ENCODE results near the gene BICRAL.
"Not testable (repeated sequence)": the region's sequence is repeated elsewhere in the genome, so short reads cannot be mapped to it uniquely, and the experiment has no call there.

Gene BICRAL

DNA sequence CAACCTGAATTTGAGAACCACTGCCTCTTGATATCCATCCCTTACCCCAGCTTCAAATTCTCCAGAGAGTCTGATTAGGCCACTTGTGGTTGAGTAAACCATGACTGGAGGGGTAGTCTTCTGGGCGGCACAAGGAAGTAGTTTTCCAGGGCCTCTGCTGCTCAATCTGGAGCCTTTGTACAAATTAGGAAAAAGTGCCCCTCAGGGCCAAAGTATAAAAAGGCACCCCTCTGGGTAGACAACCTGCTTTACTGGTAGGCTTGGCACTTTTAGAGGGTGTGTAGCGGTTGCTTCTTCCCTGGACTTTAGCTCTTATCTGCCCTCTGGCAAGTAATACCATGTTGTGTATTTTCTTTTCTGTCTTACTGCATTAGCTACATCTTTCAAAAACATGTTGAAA lies 64.7 kb downstream of the BICRAL start:
- no peak for DNase-seq (ENCODE audit: low read depth)

DNA sequence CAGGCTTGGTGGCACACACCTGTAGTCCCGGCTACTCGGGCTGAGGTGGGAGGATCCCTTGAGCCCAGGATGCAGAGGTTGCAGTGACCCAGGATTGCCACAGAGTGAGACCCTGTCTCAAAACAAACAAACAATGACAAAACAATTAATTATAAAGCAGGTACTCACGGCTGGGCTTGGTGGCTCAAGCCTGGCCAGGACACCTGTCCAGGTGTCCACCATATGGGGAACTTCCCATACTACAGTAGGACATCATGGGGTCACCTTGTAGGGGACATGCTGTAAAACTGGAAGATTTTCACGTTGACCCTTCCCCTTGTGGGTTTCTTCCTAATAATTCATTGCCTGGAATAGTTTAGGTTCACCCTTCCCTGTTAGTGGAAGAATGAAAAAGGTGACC lies 66.8 kb downstream of the BICRAL start:
- DNase-seq (ENCODE audit: low read depth): no peak

- DNase-seq (ENCODE audit: low read depth): no peak
Observed at GRCh38 chr6:42851599-42851998, 69.7 kb downstream of the BICRAL start.

DNA sequence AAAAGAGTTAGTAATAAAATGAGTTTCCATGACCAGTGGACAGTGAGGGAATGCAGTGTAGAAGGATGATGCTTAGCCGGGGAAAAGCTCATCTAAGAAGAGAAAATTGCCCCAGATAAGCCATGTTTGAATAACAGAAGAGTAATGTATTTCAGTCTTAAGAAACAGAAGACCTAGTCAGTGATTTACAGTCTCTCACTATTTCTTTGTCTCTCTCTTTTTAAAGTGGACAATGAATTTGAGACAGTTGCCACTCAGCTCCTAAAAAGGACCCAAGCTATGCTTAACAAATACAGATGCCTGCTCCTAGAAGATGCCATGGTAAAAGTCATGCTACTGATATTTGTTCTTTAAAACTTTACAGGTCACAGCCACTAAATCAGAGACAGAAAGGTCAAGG lies 78.2 kb downstream of the BICRAL start:
- no peak for DNase-seq (ENCODE audit: low read depth)

DNA sequence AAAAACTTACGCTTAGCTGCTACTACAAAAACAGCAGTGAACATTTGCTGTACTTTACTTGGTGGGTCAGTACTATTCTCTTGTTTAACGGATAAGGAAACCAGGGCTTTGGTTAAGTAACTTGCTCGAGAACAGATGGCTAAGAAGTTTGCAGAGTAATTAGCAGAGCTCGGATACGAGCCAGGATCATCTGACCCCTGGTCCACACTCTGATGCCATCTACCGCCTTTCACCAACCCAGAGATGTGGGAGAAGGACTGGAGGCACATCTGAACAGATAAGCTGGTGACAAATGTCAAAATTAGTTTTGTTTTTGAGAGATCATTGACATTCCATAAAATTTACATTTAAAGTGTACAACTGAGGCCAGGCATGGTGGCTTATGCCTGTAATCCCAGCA lies 78.6 kb downstream of the BICRAL start:
- DNase-seq (ENCODE audit: low read depth): no peak

- DNase-seq (ENCODE audit: low read depth): no peak
Observed at GRCh38 chr6:42864602-42865001, 82.8 kb downstream of the BICRAL start.

- no peak for DNase-seq (ENCODE audit: low read depth)
Observed at GRCh38 chr6:42870145-42870936, 88.5 kb downstream of the BICRAL start.

DNA sequence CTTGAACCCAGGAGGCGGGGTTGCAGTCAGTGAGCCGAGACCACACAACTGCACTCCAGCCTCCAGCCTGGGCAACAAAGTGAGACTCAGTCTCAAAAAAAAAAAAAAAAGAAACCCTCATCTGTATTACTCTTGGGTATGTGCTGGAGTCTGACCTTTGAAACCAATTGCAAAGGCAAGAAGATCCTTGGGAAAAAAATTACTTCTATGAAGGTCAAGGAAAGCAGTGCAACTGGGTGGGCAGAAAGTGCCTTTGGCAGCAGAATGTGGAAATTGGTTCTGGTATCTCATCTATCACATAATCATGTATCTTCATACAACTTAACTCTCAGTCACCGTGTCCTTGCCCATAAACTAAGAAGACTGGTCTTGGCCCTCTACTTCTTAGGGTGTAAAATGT lies 89.9 kb downstream of the BICRAL start:
- no peak for DNase-seq (ENCODE audit: low read depth)

DNA sequence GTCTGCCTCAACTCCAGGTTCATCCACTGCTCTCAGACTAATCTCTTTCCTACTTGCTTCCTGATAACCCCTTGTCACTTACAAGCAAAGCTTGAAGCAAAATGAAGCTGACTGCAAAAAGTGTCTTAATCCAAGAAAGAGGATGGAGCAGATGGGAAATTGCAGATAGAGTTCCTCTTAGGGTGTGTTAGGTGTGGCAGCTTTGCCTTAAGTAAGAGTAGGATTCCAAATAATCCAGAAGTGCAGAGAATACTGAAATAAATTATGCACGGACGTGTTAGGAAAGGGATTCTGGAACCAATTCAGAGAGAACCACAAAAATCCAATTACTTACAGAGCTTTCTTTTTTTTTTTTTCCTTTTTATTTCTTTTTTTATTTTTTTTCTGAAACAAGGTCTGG lies 91.5 kb downstream of the BICRAL start:
- no peak for DNase-seq (ENCODE audit: low read depth)

GRCh38 chr6:42877695-42878094 lies 95.8 kb downstream of the BICRAL start:
- no peak for DNase-seq (ENCODE audit: low read depth)

DNA sequence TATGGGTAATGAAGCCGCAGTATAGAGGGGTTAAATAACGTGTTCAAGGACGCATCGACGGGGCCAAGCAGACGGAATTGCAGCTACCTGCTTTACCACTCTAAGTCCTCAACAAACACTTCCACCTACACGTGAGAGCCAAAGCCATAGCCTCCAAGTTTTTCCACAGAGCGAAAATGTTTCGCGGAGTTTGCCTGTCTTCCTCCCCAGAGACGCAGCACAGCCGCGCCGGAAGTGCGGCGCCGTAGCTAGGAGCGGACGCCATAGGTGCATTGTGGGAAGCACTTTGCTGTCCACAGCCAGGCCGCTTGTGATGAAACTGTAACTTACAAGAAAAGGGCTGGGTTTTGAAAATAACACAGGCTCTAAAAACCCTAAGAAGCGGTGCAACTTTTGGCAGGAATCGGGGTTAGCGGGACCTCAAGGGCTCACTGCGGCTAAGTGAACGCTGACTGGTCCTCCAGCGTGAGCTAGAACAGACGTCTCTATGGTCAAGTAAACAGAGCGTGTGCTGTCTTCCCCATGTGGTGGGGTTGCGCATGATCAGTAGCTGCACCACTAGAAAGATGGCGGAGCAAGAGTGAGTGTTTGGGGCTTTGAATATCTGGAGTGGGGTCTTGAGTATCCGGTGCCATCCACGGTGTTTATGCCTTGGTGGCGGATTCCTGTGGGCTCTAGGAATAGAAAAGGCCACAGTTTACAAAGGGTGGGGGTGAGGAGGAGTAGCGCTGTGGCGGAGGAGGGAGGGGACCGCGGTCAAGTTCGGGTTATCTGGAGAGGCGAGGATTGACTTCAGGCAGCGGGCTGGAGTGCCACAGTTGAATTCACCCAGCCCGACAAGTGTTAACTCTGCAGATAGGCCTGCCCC lies 97.8 kb downstream of the BICRAL start, which contains the start of gene RPL7L1:
RPL7L1 (plus strand) TSS at position 245 of the 868 bp plus-strand sequence; CDS start at position 540, 295 bp downstream.
- peak; percentile 70 for DNase-seq (ENCODE audit: low read depth)

DNA sequence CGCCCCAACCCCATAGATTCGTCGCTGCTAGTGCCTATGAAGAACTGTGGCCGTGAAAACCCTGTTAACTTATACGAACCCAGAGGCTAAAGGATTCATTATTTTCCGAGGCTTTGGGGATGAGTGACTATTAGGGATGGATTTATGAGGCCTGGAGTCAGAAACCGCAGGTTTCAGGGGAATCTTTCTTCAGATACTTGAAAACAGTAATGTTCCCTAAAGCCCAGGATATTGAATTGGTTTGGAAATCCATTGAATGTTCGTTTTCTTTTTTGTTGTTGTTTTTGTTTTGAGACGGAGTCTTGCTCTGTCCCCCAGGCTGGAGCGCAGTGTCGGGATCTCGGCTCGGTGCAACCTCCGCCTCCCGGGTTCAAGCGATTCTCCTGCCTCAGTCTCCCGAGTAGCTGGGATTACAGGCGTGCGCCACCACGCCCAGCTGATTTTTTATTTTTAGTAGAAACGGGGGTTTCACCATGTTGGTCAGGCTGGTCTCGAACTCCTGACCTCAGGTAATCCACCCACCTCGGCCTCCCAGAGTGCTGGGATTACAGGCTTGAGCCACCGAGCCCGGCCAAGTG lies 98.5 kb downstream of the BICRAL start:
- not testable (repeated sequence) for DNase-seq (ENCODE audit: low read depth)

DNA sequence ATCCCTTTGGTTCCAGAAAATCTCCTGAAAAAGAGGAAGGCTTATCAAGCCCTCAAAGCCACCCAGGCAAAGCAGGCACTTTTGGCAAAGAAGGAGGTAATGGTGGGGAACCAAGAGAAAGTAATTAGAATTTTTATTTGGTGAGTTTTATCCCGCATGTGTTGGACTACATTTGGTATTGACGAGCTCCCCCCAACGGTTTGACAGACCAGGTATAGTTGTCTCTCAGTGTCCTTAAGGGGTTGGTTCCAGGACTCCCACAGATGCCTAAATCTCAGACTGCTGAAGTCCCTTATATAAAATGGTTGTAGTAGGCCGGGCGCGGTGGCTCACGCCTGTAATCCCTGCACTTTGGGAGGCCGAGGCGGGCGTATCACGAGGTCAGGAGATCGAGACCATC lies 99.0 kb downstream of the BICRAL start:
- not testable (repeated sequence) for DNase-seq (ENCODE audit: low read depth)

- DNase-seq (ENCODE audit: low read depth): no peak
Observed at GRCh38 chr6:42885702-42886101, 103.8 kb downstream of the BICRAL start.

DNA sequence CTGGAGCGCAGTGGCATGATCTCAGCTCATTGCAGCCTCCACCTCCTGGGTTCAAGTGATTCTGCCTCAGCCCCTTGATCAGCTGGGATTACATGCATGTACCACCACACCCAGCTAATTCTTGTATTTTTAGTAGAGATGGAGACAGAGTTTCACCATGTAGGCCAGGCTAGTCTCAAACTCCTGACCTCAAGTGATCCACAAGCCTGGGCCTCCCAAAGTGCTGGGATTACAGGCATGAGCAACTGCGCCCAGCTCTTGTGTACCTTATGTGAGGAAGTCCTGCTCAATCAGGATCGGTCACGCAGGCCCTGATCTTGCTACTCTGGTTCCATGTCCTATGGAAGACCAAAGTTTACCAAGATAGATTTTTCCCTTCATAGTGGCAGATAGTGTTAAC lies 106.3 kb downstream of the BICRAL start:
- not testable (repeated sequence) for DNase-seq (ENCODE audit: low read depth)

GRCh38 chr6:42889815-42890214 lies 108.0 kb downstream of the BICRAL start:
- DNase-seq (ENCODE audit: low read depth): no peak

GRCh38 chr6:42890311-42891198 lies 108.7 kb downstream of the BICRAL start:
- DNase-seq (ENCODE audit: low read depth): peak; percentile 78

GRCh38 chr6:42891199-42891722 lies 109.4 kb downstream of the BICRAL start:
- DNase-seq (ENCODE audit: low read depth): no peak

DNA sequence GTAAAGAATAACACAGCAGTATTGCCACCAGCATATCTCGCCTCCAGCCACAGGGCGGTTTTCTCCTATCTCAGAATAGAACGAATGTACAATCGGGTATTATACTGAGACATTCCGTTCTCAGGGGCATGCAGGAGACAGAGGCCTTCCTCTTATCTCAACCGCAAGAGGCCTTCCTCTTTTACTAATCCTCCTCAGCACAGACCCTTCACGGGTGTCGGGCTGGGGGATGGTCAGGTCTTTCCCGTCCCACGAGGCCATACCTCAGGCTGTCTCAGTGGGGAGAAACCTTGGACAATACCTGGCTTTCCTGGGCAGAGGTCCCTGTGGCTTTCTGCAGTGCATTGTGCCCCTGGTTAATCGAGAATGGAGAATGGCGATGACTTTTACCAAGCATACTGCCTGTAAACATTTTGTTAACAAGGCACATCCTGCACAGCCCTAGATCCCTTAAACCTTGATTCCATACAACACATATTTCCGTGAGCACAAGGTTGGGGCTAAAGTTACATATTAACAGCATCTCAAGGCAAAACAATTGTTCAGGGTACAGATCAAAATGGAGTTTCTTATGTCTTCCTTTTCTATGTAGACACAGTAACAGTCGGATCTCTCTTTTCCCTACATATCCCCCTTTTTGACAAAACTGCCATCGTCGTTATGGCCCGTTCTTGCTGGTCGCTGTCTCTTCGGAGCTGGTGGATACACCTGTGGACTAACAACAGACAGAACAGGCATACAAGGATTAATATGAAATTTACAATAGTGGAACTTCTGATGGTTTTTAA lies 112.4 kb downstream of the BICRAL start:
- DNase-seq (ENCODE audit: low read depth): not testable (repeated sequence)

DNA sequence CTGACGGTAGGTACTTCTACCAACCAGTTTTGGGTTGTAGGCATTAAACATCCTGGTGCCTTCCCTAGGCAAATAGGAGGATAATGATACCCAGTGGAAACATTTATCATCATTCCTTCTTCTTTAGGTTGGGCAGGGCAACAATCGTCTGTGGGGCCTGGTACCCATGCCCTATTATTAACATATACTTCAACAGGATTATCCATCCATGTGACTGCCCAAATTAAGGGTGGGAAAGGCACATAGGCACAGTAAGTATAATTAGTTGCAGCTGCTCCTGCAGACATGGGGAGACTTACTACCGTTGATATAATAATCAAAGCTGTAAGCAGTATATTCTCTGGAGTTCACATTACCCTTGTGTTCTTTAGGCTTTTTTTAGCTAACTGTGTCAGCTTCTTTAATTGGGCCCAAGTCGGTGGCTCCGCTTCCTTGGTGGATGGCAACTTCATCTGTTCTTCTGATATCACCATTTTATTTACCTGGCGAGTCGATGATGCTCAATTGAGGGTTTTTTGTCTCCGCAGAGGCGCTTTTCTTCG lies 114.4 kb downstream of the BICRAL start:
- no peak for DNase-seq (ENCODE audit: low read depth)

Measured in activated T-helper 1 cell treated with Interleukin-2 at 50 U/mL for 16 hours (primary cell).